Measurements from ENCODE around the gene DNAJB8.

Gene DNAJB8

DNA sequence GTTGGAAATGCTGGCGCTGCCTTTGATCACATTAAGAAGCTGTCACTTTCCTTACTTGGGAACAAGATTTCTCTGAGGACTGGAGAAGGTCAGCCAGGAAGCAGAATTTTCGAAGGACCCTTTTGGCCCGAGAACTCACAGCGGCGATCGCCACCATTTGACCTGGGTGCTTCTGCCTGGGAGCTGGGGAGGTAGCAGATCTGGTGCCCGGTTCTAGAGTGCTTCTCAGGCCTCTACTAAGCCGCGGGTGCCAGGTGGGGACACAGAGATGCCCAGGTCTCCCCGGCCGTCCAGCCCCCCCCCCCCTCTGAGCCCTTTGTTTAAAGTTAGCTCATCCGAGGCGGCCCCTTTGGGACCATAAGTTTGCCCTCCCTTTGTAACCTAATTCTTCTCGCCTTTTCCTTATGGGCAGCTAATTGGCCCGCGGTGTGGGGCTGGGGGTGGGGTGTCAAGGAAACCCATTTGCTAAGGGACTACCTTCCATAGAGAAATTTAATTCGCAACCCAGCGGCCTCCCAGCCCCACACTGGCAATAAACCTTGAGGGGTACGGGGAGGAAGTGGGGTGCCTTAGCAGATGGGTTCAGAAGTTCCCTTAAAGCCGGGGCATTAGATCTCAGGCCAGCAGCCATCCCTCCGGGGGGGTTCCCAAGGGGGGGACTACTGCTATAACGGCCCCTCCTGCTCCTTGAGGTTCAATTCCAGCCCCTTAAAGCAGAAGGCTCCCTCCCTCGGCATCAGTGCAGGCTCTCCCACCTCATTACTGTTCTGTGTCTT is 24.4 kb upstream of the DNAJB8 start:
- TF ChIP-seq, protein P1, sequence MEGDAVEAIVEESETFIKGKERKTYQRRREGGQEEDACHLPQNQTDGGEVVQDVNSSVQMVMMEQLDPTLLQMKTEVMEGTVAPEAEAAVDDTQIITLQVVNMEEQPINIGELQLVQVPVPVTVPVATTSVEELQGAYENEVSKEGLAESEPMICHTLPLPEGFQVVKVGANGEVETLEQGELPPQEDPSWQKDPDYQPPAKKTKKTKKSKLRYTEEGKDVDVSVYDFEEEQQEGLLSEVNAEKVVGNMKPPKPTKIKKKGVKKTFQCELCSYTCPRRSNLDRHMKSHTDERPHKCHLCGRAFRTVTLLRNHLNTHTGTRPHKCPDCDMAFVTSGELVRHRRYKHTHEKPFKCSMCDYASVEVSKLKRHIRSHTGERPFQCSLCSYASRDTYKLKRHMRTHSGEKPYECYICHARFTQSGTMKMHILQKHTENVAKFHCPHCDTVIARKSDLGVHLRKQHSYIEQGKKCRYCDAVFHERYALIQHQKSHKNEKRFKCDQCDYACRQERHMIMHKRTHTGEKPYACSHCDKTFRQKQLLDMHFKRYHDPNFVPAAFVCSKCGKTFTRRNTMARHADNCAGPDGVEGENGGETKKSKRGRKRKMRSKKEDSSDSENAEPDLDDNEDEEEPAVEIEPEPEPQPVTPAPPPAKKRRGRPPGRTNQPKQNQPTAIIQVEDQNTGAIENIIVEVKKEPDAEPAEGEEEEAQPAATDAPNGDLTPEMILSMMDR (IDR thresholded peaks at IDR 0.05; ENCODE audit: low read depth, low read length) = no peak
- H3K4me3 ChIP-seq (replicated peaks in 1 of 2; ENCODE audit: low read depth in 2 of 2, low read length in 2 of 2) = peak overlapping the region in 1 of 2 donors; percentile 46
- DNase-seq (ENCODE audit: low read depth in 2 of 2) = no peak

DNA sequence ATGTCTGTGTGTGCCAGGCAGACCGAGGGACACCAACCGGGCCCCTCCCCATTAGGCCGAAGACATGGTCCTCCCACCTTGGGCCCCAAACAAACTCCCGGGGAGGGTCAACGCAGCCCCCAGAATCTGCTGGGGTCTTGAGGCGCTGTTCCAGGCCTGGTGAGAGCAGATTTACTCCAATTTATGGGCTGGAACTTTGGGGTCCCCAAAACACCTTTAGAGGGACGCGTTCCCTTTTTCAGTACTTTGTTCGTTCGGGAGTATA is 23.9 kb upstream of the DNAJB8 start:
- TF ChIP-seq, protein P1 (IDR thresholded peaks at IDR 0.05; ENCODE audit: low read depth, low read length) = no peak
- H3K4me3 ChIP-seq (replicated peaks in 1 of 2; ENCODE audit: low read depth in 2 of 2, low read length in 2 of 2) = peak overlapping the region in 1 of 2 donors; percentile 46

DNA sequence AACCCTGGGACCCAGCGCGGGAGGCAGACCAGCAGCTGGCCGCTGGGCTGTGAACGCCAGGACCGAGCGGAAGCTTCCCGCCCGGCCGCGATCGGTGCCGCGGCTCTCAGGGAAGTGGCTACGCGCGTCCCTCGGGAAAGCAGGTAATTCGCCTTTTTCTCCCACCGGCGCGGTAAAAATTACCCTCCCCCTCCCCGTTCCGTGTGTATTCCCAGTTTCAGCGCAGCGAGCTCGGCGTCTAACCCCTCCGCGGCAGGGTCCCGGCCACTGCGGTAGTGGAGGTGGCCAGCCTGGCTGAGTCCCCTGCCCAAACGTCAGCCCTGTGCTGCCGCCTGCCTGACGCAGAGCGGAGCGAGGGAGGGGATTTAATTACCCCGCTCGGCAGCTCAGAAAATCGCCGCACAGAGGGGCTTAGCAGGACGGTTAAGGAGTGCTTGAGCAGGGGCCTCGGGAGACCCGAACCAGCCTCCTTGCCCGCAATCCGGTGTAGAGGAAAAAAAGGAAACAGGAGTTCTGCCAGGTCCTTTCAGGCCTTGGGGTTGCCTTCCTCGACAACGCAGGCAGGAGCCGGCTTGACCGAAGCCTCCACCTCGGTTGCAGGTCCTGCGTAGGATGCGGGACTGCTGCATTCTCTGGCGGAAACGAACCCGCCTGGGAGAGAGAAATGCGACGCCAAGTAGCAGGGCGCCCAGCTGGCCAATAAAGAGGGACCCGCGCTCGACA is 23.4 kb upstream of the DNAJB8 start:
- peak; percentile 45 to 48 for DNase-seq (ENCODE audit: low read depth in 2 of 2)
- TF ChIP-seq, protein P1 (IDR thresholded peaks at IDR 0.05; ENCODE audit: low read depth, low read length) = no peak
- peak overlapping the region; percentile 46 to 56 for H3K4me3 ChIP-seq (replicated peaks in 1 of 2; ENCODE audit: low read depth in 2 of 2, low read length in 2 of 2)

More for the DNA sequence above, 23.9 kb upstream of the DNAJB8 start:
- no peak for DNase-seq (ENCODE audit: low read depth in 2 of 2)

DNA sequence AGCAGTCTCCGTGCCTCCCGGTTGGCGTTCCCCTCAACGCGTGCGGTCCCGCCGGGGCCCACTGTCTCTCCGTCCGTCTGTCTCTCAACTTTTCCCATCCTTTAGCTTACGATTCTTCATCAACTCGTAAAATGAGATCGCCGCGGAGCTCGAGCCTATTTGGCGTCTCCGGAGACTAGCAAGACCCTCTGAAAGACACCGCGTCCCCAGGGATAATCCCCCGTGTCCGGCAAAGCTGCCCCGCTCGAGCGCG is 22.9 kb upstream of the DNAJB8 start:
- DNase-seq (ENCODE audit: low read depth in 2 of 2) = no peak
- TF ChIP-seq, protein P1 (IDR thresholded peaks at IDR 0.05; ENCODE audit: low read depth, low read length) = no peak
- peak overlapping the region; percentile 46 to 56 for H3K4me3 ChIP-seq (replicated peaks in 1 of 2; ENCODE audit: low read depth in 2 of 2, low read length in 2 of 2)

DNA sequence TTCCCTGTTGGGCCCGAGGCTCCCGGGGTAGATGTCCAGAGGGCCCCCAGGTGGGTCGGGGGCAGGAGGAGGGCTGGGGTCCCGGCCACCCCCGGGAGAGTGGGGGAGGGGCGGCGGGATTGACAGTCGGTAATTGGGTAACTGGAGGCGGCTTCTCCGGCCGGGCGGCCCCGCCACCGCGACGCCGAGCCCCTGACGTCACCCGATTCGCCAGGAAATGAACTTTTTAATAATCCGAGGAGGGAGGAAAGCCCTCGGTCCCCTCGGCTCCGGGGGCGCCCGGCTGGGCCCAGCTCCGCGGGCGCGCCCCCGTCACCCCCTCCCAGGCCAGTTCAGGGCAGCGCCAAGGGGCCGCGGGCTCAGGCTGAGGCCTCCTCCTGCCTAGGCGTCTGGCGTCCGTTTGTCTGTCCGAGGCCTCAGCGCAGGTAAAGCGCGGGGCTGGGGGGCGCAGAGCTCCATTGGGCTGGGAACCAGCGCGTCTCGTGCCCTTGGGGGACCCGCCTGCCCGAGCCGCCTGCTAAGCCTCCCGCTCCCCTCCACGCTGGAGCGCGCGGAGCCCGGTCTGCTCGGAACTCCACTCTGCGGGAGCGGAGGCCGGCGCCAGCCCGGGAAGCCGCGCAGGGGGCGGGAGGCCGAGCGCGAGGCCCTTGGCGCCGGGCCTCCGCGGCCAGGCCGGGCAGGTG is 22.4 kb upstream of the DNAJB8 start:
- DNase-seq (ENCODE audit: low read depth in 2 of 2) = peak; percentile 52 to 60
- TF ChIP-seq, protein P1 (IDR thresholded peaks at IDR 0.05; ENCODE audit: low read depth, low read length) = no peak
- peak overlapping the region; percentile 46 to 56 for H3K4me3 ChIP-seq (replicated peaks in 1 of 2; ENCODE audit: low read depth in 2 of 2, low read length in 2 of 2)

DNA sequence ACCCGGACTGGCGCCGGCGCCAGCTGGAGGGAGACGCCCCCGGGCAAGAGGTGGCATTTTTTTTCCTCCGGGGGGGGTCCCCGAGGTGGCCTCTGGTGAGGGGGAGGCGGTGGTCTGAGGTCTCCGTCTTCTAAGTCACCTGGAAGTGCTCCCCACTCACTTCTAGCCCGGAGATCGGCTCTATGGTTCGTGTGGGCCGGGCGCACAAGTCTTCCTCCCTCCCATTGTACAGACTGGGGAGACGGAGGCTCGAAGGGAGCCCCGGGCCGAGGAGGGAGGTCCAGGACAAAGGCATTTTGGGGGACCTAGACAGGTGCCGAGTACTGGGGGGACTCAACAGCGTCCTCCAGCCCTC is 21.9 kb upstream of the DNAJB8 start:
- TF ChIP-seq, protein P1 (IDR thresholded peaks at IDR 0.05; ENCODE audit: low read depth, low read length) = no peak
- DNase-seq (ENCODE audit: low read depth in 2 of 2) = no peak
- peak overlapping the region; percentile 46 to 71 for H3K4me3 ChIP-seq (replicated peaks in 1 of 2; ENCODE audit: low read depth in 2 of 2, low read length in 2 of 2)
